Measurements from ENCODE around the gene PRR15L.

The PRR15L gene

DNA sequence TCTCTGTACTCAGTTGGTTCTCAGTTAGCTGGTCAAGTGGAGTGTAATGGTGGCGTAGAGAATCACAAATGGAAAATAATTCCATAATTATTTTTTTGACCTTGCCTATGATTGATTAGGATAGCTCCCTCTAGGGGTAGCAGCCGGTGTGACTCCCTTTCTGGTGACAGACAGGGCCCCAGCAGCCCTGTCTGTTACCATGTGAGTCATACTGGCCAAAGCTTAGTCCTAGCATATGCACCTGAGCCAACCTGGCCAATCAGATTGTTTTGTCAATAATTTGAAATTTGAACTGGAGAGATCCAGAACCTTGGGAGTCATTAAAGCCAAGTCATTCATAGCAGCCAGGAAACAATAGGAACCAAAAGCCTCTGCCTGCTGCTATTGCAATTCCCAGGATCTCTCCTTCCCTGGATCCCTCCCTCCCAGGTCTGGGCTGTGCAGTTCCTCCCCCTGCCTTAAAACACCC is 10.7 kb downstream of the PRR15L start:
- TF ChIP-seq, protein P1, sequence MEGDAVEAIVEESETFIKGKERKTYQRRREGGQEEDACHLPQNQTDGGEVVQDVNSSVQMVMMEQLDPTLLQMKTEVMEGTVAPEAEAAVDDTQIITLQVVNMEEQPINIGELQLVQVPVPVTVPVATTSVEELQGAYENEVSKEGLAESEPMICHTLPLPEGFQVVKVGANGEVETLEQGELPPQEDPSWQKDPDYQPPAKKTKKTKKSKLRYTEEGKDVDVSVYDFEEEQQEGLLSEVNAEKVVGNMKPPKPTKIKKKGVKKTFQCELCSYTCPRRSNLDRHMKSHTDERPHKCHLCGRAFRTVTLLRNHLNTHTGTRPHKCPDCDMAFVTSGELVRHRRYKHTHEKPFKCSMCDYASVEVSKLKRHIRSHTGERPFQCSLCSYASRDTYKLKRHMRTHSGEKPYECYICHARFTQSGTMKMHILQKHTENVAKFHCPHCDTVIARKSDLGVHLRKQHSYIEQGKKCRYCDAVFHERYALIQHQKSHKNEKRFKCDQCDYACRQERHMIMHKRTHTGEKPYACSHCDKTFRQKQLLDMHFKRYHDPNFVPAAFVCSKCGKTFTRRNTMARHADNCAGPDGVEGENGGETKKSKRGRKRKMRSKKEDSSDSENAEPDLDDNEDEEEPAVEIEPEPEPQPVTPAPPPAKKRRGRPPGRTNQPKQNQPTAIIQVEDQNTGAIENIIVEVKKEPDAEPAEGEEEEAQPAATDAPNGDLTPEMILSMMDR (IDR thresholded peaks at IDR 0.05; ENCODE audit: borderline replicate concordance, control extremely low read depth, extremely low read depth, insufficient read depth, missing control alignments): peak; percentile 79
- in situ Hi-C loops (cut with MboI; ENCODE audit: low sequenced_read_pairs, unreplicated experiment): no loop called here

DNA sequence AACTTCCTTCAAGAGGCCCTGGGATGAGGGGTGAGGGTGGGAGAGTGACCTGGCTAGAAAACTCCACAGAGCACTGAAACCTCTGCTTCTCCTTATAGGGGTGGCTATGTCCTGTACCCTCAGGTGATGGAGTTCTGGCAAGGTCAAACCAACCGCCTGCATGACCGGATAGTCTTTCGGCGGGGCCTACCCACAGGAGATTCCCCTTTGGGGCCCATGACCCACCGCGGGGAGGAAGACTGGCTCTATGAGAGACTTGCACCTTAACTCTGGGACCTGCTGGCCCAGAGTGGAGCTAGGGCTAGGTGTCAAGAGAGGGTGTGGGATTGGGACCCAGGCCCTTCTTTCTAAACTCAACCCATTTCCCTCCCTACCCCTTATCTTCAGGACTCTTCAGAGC is 11.2 kb downstream of the PRR15L start:
- in situ Hi-C loops (cut with MboI; ENCODE audit: low sequenced_read_pairs, unreplicated experiment): no loop called here
- TF ChIP-seq, protein P1 (IDR thresholded peaks at IDR 0.05; ENCODE audit: borderline replicate concordance, control extremely low read depth, extremely low read depth, insufficient read depth, missing control alignments): no peak
- no peak for DNase-seq (ENCODE audit: low spot score)

More for the DNA sequence above, 10.7 kb downstream of the PRR15L start:
- DNase-seq (ENCODE audit: low spot score): peak; percentile 89

GRCh38 chr17:47945529-47946508 is 11.9 kb downstream of the PRR15L start:
- TF ChIP-seq, protein P1 (IDR thresholded peaks at IDR 0.05; ENCODE audit: borderline replicate concordance, control extremely low read depth, extremely low read depth, insufficient read depth, missing control alignments): no peak
- DNase-seq (ENCODE audit: low spot score): no peak
- in situ Hi-C loops (cut with MboI; ENCODE audit: low sequenced_read_pairs, unreplicated experiment): no loop called here

DNA sequence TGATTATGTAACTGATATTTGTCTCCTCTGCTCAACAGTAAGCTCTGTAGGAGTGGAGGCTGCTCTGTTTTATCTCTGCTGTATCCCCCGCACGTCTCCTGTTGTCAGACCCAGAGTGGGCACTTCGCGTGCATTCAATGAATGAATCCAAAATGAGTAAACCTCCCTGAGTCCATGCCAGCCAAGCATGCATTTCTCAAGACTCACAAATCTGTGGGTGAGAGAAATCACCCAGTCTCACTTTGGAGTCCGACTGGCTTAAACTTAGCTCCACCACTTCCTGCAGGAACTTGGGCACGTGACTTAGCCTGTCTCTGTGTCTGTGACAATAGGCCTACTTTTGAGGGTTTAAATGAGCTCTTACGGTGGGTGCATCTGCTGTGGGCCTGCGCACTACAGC is 12.6 kb downstream of the PRR15L start:
- no peak for DNase-seq (ENCODE audit: low spot score)
- in situ Hi-C loops (cut with MboI; ENCODE audit: low sequenced_read_pairs, unreplicated experiment): no loop called here
- TF ChIP-seq, protein P1 (IDR thresholded peaks at IDR 0.05; ENCODE audit: borderline replicate concordance, control extremely low read depth, extremely low read depth, insufficient read depth, missing control alignments): no peak

DNA sequence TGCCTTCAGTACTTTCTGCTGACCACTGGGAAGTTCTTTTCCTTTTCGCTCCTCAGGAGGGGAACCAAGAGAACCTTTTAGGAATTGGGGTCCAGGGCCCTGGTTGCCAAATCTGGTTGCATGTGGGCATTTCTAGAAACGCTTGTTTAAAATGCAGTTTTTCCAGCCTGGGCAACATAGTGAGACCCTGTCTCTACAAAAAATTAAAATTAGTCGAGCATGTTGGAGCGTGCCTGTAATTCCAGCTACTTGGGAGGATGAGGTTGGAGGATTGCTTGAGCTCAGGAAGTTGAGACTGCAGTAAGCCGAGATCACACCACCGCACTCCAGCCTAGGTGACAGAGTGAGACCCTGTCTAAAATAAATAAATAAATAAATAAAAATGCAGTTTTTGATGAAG is 15.1 kb downstream of the PRR15L start:
- TF ChIP-seq, protein P1 (IDR thresholded peaks at IDR 0.05; ENCODE audit: borderline replicate concordance, control extremely low read depth, extremely low read depth, insufficient read depth, missing control alignments): no peak
- DNase-seq (ENCODE audit: low spot score): no peak
- in situ Hi-C loops (cut with MboI; ENCODE audit: low sequenced_read_pairs, unreplicated experiment): no loop called here

DNA sequence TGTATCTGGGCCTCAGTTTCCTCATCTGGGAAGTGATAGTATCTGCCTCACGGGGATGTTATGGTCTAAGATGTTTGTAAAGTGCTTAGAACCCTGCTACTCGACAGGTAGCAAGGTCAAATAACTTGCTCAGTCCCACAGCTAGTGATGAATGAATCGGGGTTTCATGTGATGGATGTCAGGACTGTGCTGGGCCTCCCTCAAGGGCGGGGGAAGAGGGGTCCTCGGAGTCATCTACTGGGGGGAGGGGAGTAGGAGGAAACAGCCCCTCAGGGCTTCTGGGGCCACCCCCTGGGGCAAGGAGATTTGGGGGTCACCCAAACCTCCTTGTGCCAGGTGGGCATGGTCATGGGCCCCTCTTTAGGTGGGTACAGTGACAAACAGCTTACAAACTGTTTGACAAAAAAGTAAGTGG is 15.6 kb downstream of the PRR15L start:
- TF ChIP-seq, protein P1 (IDR thresholded peaks at IDR 0.05; ENCODE audit: borderline replicate concordance, control extremely low read depth, extremely low read depth, insufficient read depth, missing control alignments): no peak
- in situ Hi-C loops (cut with MboI; ENCODE audit: low sequenced_read_pairs, unreplicated experiment): no loop called here
- no peak for DNase-seq (ENCODE audit: low spot score)

Data from GM13976 (cell line).